IMR-90 (cell line): ENCODE results near the gene THYN1. TPM values are rescaled to one million over a fixed set of nuclear protein-coding genes. Genes with fewer than 3 reads are reported as not detected.

Source experiments
- ATAC-seq: fragments of 200-7000 bp; cut with Tn5 transposase; 2 replicates; pipeline ENCODE4 v1.9.1; 2020; ENCODE audit warnings: low read depth, mild to moderate bottlenecking, moderate library complexity
- BruUV-seq: library from RNA; stranded (reverse); fragments of 400-500 nt; replicated peaks from 2 replicates; lab custom pipeline; 2021; lab: Mats Ljungman, UMichigan
- CTCF ChIA-PET: fragments of 300-600 bp; formaldehyde crosslinking; extraction: SDS; loops from one replicate; lab custom pipeline; 2021; ENCODE audit warnings: antibody characterized with exemption; lab: Yijun Ruan, JAX
- POLR2A ChIA-PET: fragments of 300-600 bp; sonication (Branson Sonifier 250); formaldehyde crosslinking; loops from one replicate; lab custom pipeline; 2022; ENCODE audit warnings: antibody characterized with exemption; ENCODE audit not compliant: unreplicated experiment; lab: Charles Lee
- DNase-seq: peaks from one replicate; pipeline ENCODE4 v3.0.0; 2013
- H2AFZ ChIP-seq: replicated peaks from 2 replicates; pipeline ENCODE3; 2013; ENCODE audit warnings: low read length, mild to moderate bottlenecking; ENCODE audit not compliant: poor library complexity
- H2AK5ac ChIP-seq: 2 replicates; pipeline ENCODE4 v1.6.1; 2013; ENCODE audit warnings: low read depth, low read length, inconsistent platforms
- H2AK9ac ChIP-seq: replicated peaks from 2 replicates; pipeline ENCODE3; 2013; ENCODE audit warnings: mild to moderate bottlenecking, low read depth, low read length, moderate library complexity; ENCODE audit not compliant: poor library complexity
- H2BK120ac ChIP-seq: 2 replicates; pipeline ENCODE4 v1.6.1; 2013; ENCODE audit warnings: low read depth, low read length, inconsistent platforms
- H2BK15ac ChIP-seq: 3 replicates; pipeline ENCODE4 v1.6.1; 2013; ENCODE audit warnings: low read depth, low read length, inconsistent platforms
- H2BK20ac ChIP-seq: 2 replicates; pipeline ENCODE4 v1.6.1; 2013; ENCODE audit warnings: low read depth, mild to moderate bottlenecking, inconsistent platforms, low read length, moderate library complexity
- H2BK5ac ChIP-seq: 2 replicates; pipeline ENCODE4 v1.6.1; 2013; ENCODE audit warnings: mild to moderate bottlenecking, low read depth, low read length, inconsistent platforms; ENCODE audit not compliant: poor library complexity, severe bottlenecking
- H3K14ac ChIP-seq: replicated peaks from 2 replicates; pipeline ENCODE4 v1.6.1; 2013; ENCODE audit warnings: low read depth, low read length, inconsistent platforms
- H3K18ac ChIP-seq: 2 replicates; pipeline ENCODE4 v1.6.1; 2013; ENCODE audit warnings: low read depth, low read length, control low read depth
- H3K23ac ChIP-seq: 2 replicates; pipeline ENCODE4 v1.6.1; 2013; ENCODE audit warnings: low read depth, low read length, inconsistent platforms
- H3K27ac ChIP-seq: 2 replicates; pipeline ENCODE4 v1.5.1; 2013; ENCODE audit warnings: mild to moderate bottlenecking, control low read depth, low read length; ENCODE audit not compliant: insufficient read depth
- H3K27me3 ChIP-seq: 2 replicates; pipeline ENCODE4 v1.6.1; 2013; ENCODE audit warnings: low read length; ENCODE audit not compliant: control insufficient read depth, insufficient read depth
- H3K36me3 ChIP-seq: 2 replicates; pipeline ENCODE4 v1.6.1; 2013; ENCODE audit warnings: low read length, mixed read lengths; ENCODE audit not compliant: control insufficient read depth, insufficient read depth
- H3K4ac ChIP-seq: 2 replicates; pipeline ENCODE4 v1.6.1; 2013; ENCODE audit warnings: low read depth, low read length, inconsistent platforms
- H3K4me1 ChIP-seq: 2 replicates; pipeline ENCODE4 v1.6.1; 2013; ENCODE audit warnings: low read length, mixed read lengths; ENCODE audit not compliant: control insufficient read depth, insufficient read depth
- H3K4me2 ChIP-seq: 2 replicates; pipeline ENCODE4 v1.6.1; 2013; ENCODE audit warnings: low read depth, mild to moderate bottlenecking, control low read depth, low read length, moderate library complexity
- H3K4me3 ChIP-seq: 2 replicates; pipeline ENCODE4 v1.5.1; 2013; ENCODE audit warnings: low read depth, mild to moderate bottlenecking, control low read depth, low read length, moderate library complexity; ENCODE audit not compliant: insufficient read depth
- H3K56ac ChIP-seq: 2 replicates; pipeline ENCODE4 v1.6.1; 2013; ENCODE audit warnings: low read length, inconsistent platforms; ENCODE audit not compliant: insufficient read depth; ENCODE audit errors: extremely low read depth
- H3K79me1 ChIP-seq, 2 experiments: 2 replicates each; pipeline ENCODE4 v1.6.1; 2013; ENCODE audit warnings: low read length in 2 of 2, inconsistent platforms in 1 of 2, low read depth in 1 of 2
- H3K9ac ChIP-seq: 2 replicates; pipeline ENCODE4 v1.6.1; 2013; ENCODE audit warnings: low read depth, low read length, control low read depth
- H3K9me1 ChIP-seq: 2 replicates; pipeline ENCODE4 v1.6.1; 2013; ENCODE audit warnings: low read length, inconsistent platforms; ENCODE audit not compliant: insufficient read depth
- H3K9me3 ChIP-seq: 2 replicates; pipeline ENCODE4 v1.6.1; 2013; ENCODE audit warnings: low read length; ENCODE audit not compliant: control insufficient read depth, insufficient read depth
- H4K20me1 ChIP-seq: 2 replicates; pipeline ENCODE4 v1.6.1; 2013; ENCODE audit warnings: low read length, inconsistent platforms; ENCODE audit not compliant: insufficient read depth
- H4K5ac ChIP-seq: 2 replicates; pipeline ENCODE4 v1.6.1; 2013; ENCODE audit warnings: mild to moderate bottlenecking, low read depth, low read length, control low read depth
- H4K8ac ChIP-seq, 2 experiments: 2 replicates each; pipeline ENCODE4 v1.6.1; 2013; ENCODE audit warnings: low read depth in 2 of 2, low read length in 2 of 2, control low read depth in 1 of 2, inconsistent platforms in 1 of 2
- H4K91ac ChIP-seq: 2 replicates; pipeline ENCODE4 v1.6.1; 2013; ENCODE audit warnings: low read depth, low read length, inconsistent platforms; ENCODE audit not compliant: insufficient read depth
- BHLHE40 ChIP-seq: fragments of 150-350 bp; IDR thresholded peaks from 2 replicates; pipeline ENCODE4 v1.6.1; 2016; ENCODE audit warnings: mild to moderate bottlenecking, low read depth, low read length
- CEBPB ChIP-seq: IDR thresholded peaks from 2 replicates; pipeline ENCODE4 v1.6.1; 2012; ENCODE audit warnings: low read depth, low read length, improper control_type of control experiment
- CHD1 ChIP-seq: IDR thresholded peaks from 2 replicates; pipeline ENCODE4 v1.6.1; 2012; ENCODE audit warnings: low read depth, low read length, improper control_type of control experiment
- CTCF ChIP-seq: conservative IDR thresholded peaks from 2 replicates; pipeline ENCODE4 v1.5.1; 2012; ENCODE audit warnings: mild to moderate bottlenecking, low read depth, low read length, improper control_type of control experiment
- ELK1 ChIP-seq: fragments of 150-350 bp; IDR thresholded peaks from 2 replicates; pipeline ENCODE4 v1.6.1; 2016; ENCODE audit warnings: low read depth, mild to moderate bottlenecking, low read length, moderate library complexity, borderline replicate concordance
- FOS ChIP-seq: fragments of 150-350 bp; IDR thresholded peaks from 2 replicates; pipeline ENCODE4 v1.6.1; 2016; ENCODE audit warnings: low read depth, low read length
- MAFK ChIP-seq: IDR thresholded peaks from 2 replicates; pipeline ENCODE4 v1.6.1; 2012; ENCODE audit warnings: low read depth, low read length, improper control_type of control experiment
- MAZ ChIP-seq: IDR thresholded peaks from 2 replicates; pipeline ENCODE4 v1.6.1; 2012; ENCODE audit warnings: low read depth, mild to moderate bottlenecking, low read length, improper control_type of control experiment, moderate library complexity, borderline replicate concordance
- MXI1 ChIP-seq: IDR thresholded peaks from 2 replicates; pipeline ENCODE4 v1.6.1; 2012; ENCODE audit warnings: low read depth, mild to moderate bottlenecking, low read length, moderate library complexity, borderline replicate concordance
- NFE2L2 ChIP-seq: fragments of 150-350 bp; IDR thresholded peaks from 2 replicates; pipeline ENCODE4 v1.6.1; 2016; ENCODE audit warnings: low read depth, mild to moderate bottlenecking, low read length
- POLR2A ChIP-seq: IDR thresholded peaks from 2 replicates; pipeline ENCODE4 v1.6.1; 2012; ENCODE audit warnings: mild to moderate bottlenecking, low read depth, low read length
- RAD21 ChIP-seq: IDR thresholded peaks from 2 replicates; pipeline ENCODE4 v1.6.1; 2012; ENCODE audit warnings: low read length, improper control_type of control experiment
- RCOR1 ChIP-seq: IDR thresholded peaks from 2 replicates; pipeline ENCODE4 v1.6.1; 2012; ENCODE audit warnings: mild to moderate bottlenecking, low read length, improper control_type of control experiment; ENCODE audit not compliant: insufficient replicate concordance
- RFX5 ChIP-seq: IDR thresholded peaks from 2 replicates; pipeline ENCODE4 v1.8.0; 2012; ENCODE audit warnings: low read depth, mild to moderate bottlenecking, low read length, moderate library complexity
- SMC3 ChIP-seq: fragments of 150-350 bp; IDR thresholded peaks from 2 replicates; pipeline ENCODE4 v1.6.1; 2016; ENCODE audit warnings: low read depth, mild to moderate bottlenecking, antibody characterized with exemption, low read length, moderate library complexity
- WGBS, 2 experiments: methylation state at CpG; one replicate each; pipeline versions ENCODE4 v1.1.5 to v1.1.7; 2013; ENCODE audit warnings: missing lambda C conversion rate in 2 of 2; ENCODE audit not compliant: insufficient read length in 1 of 2; ENCODE audit errors: extremely low coverage in 2 of 2; 5-methylcytosine and 5-hydroxymethylcytosine counted together
- dilution Hi-C: fragments of 300-500 bp; cut with HindIII; formaldehyde crosslinking; loops from one replicate; pipeline ENCODE4 v1.14.3; 2018; ENCODE audit warnings: low sequenced_read_pairs; ENCODE audit not compliant: unreplicated experiment
- in situ Hi-C: fragments of 300-500 bp; cut with MboI; formaldehyde crosslinking; loops from 3 replicates; pipeline ENCODE4 v1.14.3; 2019; ENCODE audit warnings: low sequenced_read_pairs, inconsistent platforms, mixed read lengths
- intact Hi-C: fragments of 100-400 bp; cut with micrococcal nuclease; formaldehyde crosslinking; loops from 2 replicates; pipeline ENCODE4 v1.10.0; 2022
- polyA plus RNA-seq, 3 experiments: library from polyadenylated mRNA; depleted of rRNA; stranded (reverse); fragments of >200 nt; gene quantifications; 2 replicates each; pipeline ENCODE4 v1.2.3, GENCODE V29; 2012; ENCODE audit warnings: low replicate concordance in 1 of 3
- total RNA-seq: library from RNA; depleted of rRNA; stranded (reverse); fragments of >200 nt; gene quantifications from 2 replicates; pipeline ENCODE4 v1.2.3, GENCODE V29; 2012
- TF ChIP-seq, protein P1 (sequence below): fragments of 150-350 bp; IDR thresholded peaks from 2 replicates; pipeline ENCODE4 v1.6.1; 2017; ENCODE audit warnings: mild to moderate bottlenecking, antibody characterized with exemption, low read length, low read depth

The THYN1 gene
- total and polyA plus RNA-seq, 2 of the 4 experiments (the other 2 are of a cell fraction): 43.1 to 72.1 TPM

- Histone ChIP-seq H2BK15ac (no peak overlapping the region), H3K9ac (no peak overlapping the region), H3K4me1 (peaks cover 1% of the 10 kb centered on the region; the same call in 1 of the 2 replicates), H3K79me1 (no peaks in the 10 kb centered on the region), H3K56ac (no peak overlapping the region), H2BK5ac (no peak overlapping the region), H2AK9ac (no peak overlapping the region), H3K4me3 (no peak overlapping the region), H4K20me1 (no peaks in the 10 kb centered on the region), H2AK5ac (no peak overlapping the region), H3K9me1 (no peaks in the 10 kb centered on the region), H4K5ac (no peak overlapping the region), H3K23ac (no peak overlapping the region), H2BK20ac (no peak overlapping the region), H3K27ac (no peak overlapping the region), H4K8ac (no peak overlapping the region), H2BK120ac (no peak overlapping the region), H3K27me3 (peaks cover 46% of the 10 kb centered on the region), H3K14ac (no peak overlapping the region), H4K91ac (no peak overlapping the region), H2AFZ (no peak overlapping the region), H3K18ac (no peak overlapping the region), H3K4me2 (no peak overlapping the region), H3K4ac (no peak overlapping the region), H3K9me3 (peaks cover 9% of the 10 kb centered on the region), H3K36me3 (no peaks in the 10 kb centered on the region)
- BruUV-seq: no TSS peak
- dilution Hi-C loops (no loop called here), intact Hi-C loops (no loop called here), in situ Hi-C loops (no loop called here)
- ChIA-PET CTCF (no interaction called here), POLR2A (interaction anchor here (0.5 kb wide), 1 partner anchor 879 kb away, joined by 3 read pairs; no protein-coding TSS in a partner anchor)
- ATAC-seq (no peak), DNase-seq (no peak)
- TF ChIP-seq RFX5 (no peak), MXI1 (no peak), CEBPB (no peak), RAD21 (no peak), POLR2A (no peak), CHD1 (no peak), BHLHE40 (no peak), SMC3 (no peak), MAFK (no peak), NFE2L2 (no peak), RCOR1 (no peak), MAZ (no peak), CTCF (no peak), FOS (no peak), ELK1 (no peak)
- TF ChIP-seq, protein P1, sequence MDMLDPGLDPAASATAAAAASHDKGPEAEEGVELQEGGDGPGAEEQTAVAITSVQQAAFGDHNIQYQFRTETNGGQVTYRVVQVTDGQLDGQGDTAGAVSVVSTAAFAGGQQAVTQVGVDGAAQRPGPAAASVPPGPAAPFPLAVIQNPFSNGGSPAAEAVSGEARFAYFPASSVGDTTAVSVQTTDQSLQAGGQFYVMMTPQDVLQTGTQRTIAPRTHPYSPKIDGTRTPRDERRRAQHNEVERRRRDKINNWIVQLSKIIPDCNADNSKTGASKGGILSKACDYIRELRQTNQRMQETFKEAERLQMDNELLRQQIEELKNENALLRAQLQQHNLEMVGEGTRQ: no peak
- WGBS, 2 experiments: no CpG with 5 or more reads among the region's 4 CpGs
These were observed 25.2 kb upstream of the THYN1 start for GRCh38 chr11:134278356-134278755.
